Keratinocyte (primary cell): Measurements from ENCODE around the gene BICRAL.

ENCODE experiments used
- EZH2 ChIP-seq: IDR thresholded peaks from one replicate; pipeline ENCODE4 v1.6.1; 2012; ENCODE audit warnings: inconsistent platforms, mild to moderate bottlenecking, low read length, moderate library complexity
- TF ChIP-seq, protein P1 (sequence below), 3 experiments: IDR thresholded peaks in 1 of 3; conservative IDR thresholded peaks in 1 of 3; optimal IDR thresholded peaks in 1 of 3; 2 replicates in 2 of 3; 3 replicates in 1 of 3; pipeline versions ENCODE3 to v1.5.1; 2011; ENCODE audit warnings: low read length in 3 of 3, mild to moderate bottlenecking in 3 of 3, moderate library complexity in 2 of 3, control low read depth in 1 of 3, inconsistent platforms in 1 of 3; ENCODE audit not compliant: insufficient read depth in 2 of 3; ENCODE audit errors: extremely low read depth in 1 of 3

DNA sequence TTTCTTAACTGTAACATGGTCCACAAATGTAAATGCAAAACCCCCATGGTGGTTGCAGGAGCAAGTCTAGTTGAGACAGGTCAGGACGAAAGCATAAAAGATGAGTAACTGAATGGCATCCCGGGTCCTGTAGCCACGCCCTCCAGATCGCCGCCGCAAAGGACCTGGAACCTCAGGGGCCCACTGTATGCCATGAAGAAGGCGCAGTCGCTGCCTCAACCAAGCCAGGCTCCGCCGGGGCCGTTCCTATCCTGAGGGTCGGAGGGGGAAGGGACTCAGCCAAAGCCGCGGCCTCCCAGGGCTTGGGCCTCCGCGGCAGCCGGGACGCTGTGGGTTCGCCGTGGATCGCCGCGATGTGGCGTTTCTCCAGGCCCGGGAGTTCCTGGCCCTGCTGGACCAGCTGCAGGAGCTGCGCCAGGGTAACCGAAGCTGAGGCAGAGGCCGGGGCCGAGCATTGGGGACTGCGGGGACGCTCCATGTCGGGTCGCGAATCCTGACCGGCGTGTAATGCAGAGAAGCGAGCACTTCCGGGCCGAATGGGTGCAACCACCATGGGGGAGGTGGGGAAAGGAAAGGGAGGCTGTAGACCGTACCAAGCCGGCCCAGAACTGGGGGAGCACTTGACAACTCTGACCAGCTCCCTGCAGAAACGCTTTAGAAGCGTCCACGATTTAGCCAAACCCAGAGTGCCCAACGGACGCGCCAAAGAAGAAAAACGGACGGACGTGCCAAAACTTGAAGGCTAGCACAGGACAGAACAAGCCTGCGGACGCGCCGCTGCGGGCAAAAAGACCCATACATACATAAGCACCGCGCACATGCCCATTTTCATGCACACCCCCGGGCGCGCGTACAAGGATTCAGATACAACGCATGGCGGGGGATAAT, 108.7 kb downstream of the BICRAL start:
- TF ChIP-seq, protein P1, sequence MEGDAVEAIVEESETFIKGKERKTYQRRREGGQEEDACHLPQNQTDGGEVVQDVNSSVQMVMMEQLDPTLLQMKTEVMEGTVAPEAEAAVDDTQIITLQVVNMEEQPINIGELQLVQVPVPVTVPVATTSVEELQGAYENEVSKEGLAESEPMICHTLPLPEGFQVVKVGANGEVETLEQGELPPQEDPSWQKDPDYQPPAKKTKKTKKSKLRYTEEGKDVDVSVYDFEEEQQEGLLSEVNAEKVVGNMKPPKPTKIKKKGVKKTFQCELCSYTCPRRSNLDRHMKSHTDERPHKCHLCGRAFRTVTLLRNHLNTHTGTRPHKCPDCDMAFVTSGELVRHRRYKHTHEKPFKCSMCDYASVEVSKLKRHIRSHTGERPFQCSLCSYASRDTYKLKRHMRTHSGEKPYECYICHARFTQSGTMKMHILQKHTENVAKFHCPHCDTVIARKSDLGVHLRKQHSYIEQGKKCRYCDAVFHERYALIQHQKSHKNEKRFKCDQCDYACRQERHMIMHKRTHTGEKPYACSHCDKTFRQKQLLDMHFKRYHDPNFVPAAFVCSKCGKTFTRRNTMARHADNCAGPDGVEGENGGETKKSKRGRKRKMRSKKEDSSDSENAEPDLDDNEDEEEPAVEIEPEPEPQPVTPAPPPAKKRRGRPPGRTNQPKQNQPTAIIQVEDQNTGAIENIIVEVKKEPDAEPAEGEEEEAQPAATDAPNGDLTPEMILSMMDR (optimal IDR thresholded peaks at IDR 0.05 in 1 of 3, IDR thresholded peaks at IDR 0.05 in 1 of 3, conservative IDR thresholded peaks at IDR 0.05 in 1 of 3; ENCODE audit: extremely low read depth in 1 of 3, insufficient read depth in 2 of 3, low read length in 3 of 3): peak in 1 of 3 experiments; percentile 4
- TF ChIP-seq EZH2: no peak
